HG03103 (cell line): Measurements from ENCODE around the gene CYSLTR1.
"Not testable (repeated sequence)": the region's sequence is repeated elsewhere in the genome, so short reads cannot be mapped to it uniquely, and the experiment has no call there.

Source experiments
- ATAC-seq: cut with Tn5 transposase; IDR thresholded peaks from one replicate; pipeline ENCODE4 v1.9.1; 2021; ENCODE audit warnings: low read depth; ENCODE audit not compliant: unreplicated experiment

CYSLTR1 gene

GRCh38 chrX:78226047-78226446 lies 101.4 kb downstream of the CYSLTR1 start:
- ATAC-seq, result not testable (repeated sequence)
